Measurements from ENCODE around the gene KRTAP12-4.
"Not testable (repeated sequence)": the region's sequence is repeated elsewhere in the genome, so short reads cannot be mapped to it uniquely, and the experiment has no call there.

KRTAP12-4 gene

DNA sequence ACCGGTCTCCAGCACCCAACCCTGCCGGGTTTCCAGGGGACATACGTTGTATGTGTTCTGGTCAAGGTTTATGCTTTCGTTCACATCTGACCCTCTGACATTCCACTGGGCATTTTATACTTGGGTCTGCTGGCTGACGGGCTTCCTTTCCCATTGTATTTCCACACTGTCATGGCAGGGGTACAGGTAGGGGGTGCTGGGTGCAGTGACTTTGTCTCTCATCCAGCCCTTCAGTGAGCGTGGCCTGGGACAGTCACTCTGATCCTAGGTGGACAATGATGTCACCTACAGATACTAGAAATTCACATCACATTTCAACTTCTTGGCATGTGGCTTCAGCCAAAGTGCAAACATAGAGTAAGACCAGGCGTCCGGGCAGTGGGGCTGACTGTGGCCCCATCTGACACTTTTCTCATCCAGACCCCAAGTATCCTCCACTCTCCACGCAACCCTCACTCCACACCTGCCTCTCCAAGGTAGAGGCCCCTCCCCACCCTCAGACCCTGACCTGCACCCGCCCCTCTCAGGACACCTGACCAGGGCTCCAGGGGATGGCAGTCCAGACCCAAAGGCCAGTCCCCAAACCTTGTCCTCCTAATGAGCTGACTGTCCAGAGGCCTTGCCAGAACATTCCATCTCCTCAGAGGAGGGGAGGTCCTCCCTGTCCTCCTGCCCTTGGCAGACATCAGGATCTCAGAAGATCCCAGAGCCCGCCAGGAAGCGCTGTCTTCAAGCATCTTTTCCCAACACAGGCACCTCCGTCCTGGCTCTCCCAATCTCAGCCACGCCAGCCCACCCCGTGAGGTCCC, 18.0 kb downstream of the KRTAP12-4 start:
- H3K9ac ChIP-seq (ENCODE audit: low read length), result no peak overlapping the region
- H3K36me3 ChIP-seq (ENCODE audit: control insufficient read depth, insufficient read depth, low read length), result no peaks in the 10 kb centered on the region
- H3K27me3 ChIP-seq (ENCODE audit: control insufficient read depth, insufficient read depth, low read length), result peaks cover 3% of the 10 kb centered on the region
- no peak overlapping the region for H3K4me3 ChIP-seq (ENCODE audit: low read length)
- H3K9me3 ChIP-seq (ENCODE audit: control insufficient read depth, low read length), result no peaks in the 10 kb centered on the region
- H3K4me1 ChIP-seq (ENCODE audit: control insufficient read depth, insufficient read depth, low read length), result no peaks in the 10 kb centered on the region

DNA sequence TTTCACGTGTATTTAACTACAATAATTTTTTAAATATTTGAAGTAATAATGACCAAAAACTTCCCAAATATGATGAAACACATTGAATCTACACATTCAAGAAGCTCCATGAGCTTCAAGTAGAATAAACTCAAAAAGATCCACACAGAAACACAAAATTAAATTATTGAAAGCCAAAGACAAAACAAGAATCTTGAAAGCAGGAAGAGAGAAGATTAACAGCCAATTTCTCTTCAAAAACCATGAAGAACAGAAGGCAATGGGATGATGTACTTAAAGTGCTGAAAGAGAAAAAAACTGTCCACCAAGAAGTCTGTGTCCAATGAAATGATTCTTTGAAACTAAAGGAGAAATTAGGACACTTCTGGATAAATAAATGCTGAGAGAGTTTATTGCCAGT, 22.4 kb downstream of the KRTAP12-4 start:
- Histone ChIP-seq H3K9me3 (ENCODE audit: control insufficient read depth, low read length) (no peaks in the 10 kb centered on the region), H3K9ac (ENCODE audit: low read length) (no peak overlapping the region), H3K4me3 (ENCODE audit: low read length) (no peak overlapping the region), H3K4me1 (ENCODE audit: control insufficient read depth, insufficient read depth, low read length) (no peaks in the 10 kb centered on the region), H3K36me3 (ENCODE audit: control insufficient read depth, insufficient read depth, low read length) (no peaks in the 10 kb centered on the region), H3K27me3 (ENCODE audit: control insufficient read depth, insufficient read depth, low read length) (peaks cover 10% of the 10 kb centered on the region)

DNA sequence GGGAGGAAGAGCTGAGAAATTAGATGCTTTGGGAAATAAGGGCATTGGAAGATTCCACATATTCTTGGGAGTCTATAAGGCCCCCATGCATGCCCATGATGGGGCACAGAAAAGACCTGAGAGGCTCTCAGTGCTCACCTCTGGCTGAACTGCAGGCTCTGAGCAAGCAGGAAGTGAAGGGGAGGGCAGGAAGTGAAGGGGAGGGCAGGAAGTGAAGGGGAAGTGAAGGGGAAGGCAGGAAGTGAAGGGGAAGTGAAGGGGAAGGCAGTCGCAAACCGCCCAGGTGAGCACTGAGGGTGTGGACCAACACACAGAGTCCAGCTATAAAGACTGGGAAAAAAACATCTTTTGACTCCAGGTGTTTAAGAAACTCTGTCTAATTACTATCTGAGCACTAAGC, 24.0 kb downstream of the KRTAP12-4 start:
- H3K4me1 ChIP-seq (ENCODE audit: control insufficient read depth, insufficient read depth, low read length), result no peaks in the 10 kb centered on the region
- no peaks in the 10 kb centered on the region for H3K9me3 ChIP-seq (ENCODE audit: control insufficient read depth, low read length)
- H3K27me3 ChIP-seq (ENCODE audit: control insufficient read depth, insufficient read depth, low read length), result peaks cover 10% of the 10 kb centered on the region
- no peaks in the 10 kb centered on the region for H3K36me3 ChIP-seq (ENCODE audit: control insufficient read depth, insufficient read depth, low read length)
- no peak overlapping the region for H3K9ac ChIP-seq (ENCODE audit: low read length)
- no peak overlapping the region for H3K4me3 ChIP-seq (ENCODE audit: low read length)

DNA sequence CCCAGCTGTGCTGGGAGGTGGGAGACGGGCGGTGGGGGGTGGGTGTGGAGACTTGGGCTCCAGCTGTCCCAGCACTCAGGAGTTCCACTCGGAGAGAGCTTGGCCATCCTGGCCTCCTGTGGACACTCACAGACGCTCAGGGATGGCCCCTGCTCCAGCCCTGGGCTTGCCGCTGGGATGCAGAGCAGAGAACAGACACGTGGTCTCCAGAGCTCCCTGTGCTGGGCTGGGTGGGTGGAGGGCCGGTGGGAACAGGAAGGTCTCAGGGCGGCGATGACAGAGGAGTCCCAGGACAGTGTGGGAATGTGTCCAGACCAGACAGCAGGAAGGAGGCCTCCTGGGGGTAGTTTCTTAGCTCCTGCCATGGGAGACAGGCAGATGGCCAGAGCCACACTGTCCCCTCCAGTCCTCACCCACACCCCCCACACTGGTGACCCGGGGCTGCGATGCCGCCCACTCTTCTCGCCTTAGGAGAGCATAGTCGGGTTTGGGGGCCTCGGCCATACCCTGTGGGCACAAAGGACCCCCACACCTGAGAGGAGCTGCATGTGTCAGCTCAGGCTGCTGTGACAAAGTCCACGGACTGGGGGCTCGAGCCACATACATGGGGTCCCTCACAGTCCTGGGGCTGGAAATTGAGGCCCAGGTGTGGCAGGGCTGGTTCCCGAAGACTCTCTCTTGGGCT, 25.6 kb downstream of the KRTAP12-4 start:
- Histone ChIP-seq H3K9me3 (ENCODE audit: control insufficient read depth, low read length) (no peaks in the 10 kb centered on the region), H3K36me3 (ENCODE audit: control insufficient read depth, insufficient read depth, low read length) (no peaks in the 10 kb centered on the region), H3K4me1 (ENCODE audit: control insufficient read depth, insufficient read depth, low read length) (no peaks in the 10 kb centered on the region)

DNA sequence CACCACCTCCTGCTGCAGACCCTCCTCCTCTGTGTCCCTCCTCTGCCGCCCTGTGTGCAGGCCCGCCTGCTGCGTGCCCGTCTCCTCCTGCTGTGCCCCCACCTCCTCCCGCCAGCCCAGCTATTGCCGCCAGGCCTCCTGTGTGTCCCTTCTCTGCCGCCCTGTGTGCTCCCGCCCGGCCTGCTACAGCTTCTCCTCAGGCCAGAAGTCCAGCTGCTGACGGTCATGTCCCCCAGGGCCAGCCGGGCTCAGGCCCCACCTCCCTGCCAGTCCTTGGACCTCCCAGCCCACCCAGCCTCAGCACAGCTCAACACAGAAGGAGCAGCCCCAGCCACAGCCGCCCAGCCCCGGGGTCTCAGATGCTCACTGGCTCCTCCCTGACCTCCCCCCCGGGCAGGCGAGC, 26.6 kb downstream of the KRTAP12-4 start:
- H3K9ac ChIP-seq (ENCODE audit: low read length); H3K4me3 ChIP-seq (ENCODE audit: low read length); H3K9me3 ChIP-seq (ENCODE audit: control insufficient read depth, low read length); H3K36me3 ChIP-seq (ENCODE audit: control insufficient read depth, insufficient read depth, low read length); H3K27me3 ChIP-seq (ENCODE audit: control insufficient read depth, insufficient read depth, low read length); H3K4me1 ChIP-seq (ENCODE audit: control insufficient read depth, insufficient read depth, low read length): not testable (repeated sequence)

More for the DNA sequence above, 25.6 kb downstream of the KRTAP12-4 start:
- Histone ChIP-seq H3K27me3 (ENCODE audit: control insufficient read depth, insufficient read depth, low read length) (peaks cover 10% of the 10 kb centered on the region), H3K4me3 (ENCODE audit: low read length) (no peak overlapping the region), H3K9ac (ENCODE audit: low read length) (no peak overlapping the region)

DNA sequence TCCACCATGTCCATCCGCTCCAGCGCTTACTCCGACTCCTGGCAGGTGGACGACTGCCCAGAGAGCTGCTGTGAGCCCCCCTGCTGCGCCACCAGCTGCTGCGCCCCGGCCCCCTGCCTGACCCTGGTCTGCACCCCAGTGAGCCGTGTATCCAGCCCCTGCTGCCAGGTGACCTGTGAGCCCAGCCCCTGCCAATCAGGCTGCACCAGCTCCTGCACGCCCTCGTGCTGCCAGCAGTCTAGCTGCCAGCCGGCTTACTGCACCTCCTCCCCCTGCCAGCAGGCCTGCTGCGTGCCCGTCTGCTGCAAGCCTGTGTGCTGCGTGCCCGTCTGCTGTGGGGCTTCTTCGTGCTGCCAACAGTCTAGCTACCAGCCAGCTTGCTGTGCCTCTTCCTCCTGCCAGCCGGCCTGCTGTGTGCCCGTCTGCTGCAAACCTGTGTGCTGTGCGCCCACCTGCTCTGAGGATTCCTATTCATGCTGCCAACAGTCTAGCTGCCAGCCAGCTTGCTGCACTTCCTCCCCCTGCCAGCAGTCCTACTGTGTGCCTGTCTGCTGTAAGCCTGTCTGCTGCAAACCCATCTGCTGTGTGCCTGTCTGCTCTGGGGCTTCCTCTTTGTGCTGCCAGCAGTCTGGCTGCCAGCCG, 27.2 kb downstream of the KRTAP12-4 start:
- H3K9ac ChIP-seq (ENCODE audit: low read length); H3K9me3 ChIP-seq (ENCODE audit: control insufficient read depth, low read length); H3K36me3 ChIP-seq (ENCODE audit: control insufficient read depth, insufficient read depth, low read length); H3K4me3 ChIP-seq (ENCODE audit: low read length); H3K27me3 ChIP-seq (ENCODE audit: control insufficient read depth, insufficient read depth, low read length); H3K4me1 ChIP-seq (ENCODE audit: control insufficient read depth, insufficient read depth, low read length): not testable (repeated sequence)

DNA sequence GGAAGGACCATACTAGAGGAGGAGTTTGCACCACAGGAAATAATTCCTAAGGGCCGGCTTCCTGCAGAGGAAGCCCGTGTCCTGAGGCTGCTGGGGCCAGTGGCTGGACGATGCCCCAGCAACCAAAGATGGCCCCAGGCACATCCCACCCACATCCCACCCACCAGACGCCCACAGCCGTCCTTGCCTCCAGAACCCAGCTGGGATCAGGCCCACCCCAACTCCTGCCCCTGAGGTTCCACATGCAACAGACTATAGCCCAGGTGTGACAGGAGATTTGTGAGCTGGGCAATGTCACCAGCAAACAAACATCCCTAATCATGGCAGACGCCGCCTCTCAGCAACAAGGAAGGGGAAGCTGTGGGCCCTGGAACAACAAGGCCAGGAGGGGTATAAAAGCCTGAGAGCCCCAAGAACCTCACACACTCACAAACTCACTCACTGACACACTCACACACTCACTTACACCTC, 27.8 kb downstream of the KRTAP12-4 start, which contains the start of gene KRTAP10-9:
TSS of gene KRTAP10-9 (plus strand) at position 421 of the 471 bp plus-strand sequence. CDS start 79 bp downstream, outside the sequence.
- peaks cover 10% of the 10 kb centered on the region for H3K27me3 ChIP-seq (ENCODE audit: control insufficient read depth, insufficient read depth, low read length)
- H3K36me3 ChIP-seq (ENCODE audit: control insufficient read depth, insufficient read depth, low read length), result no peaks in the 10 kb centered on the region
- H3K9ac ChIP-seq (ENCODE audit: low read length), result no peak within 1 kb of the TSS
- H3K4me3 ChIP-seq (ENCODE audit: low read length), result no peak within 1 kb of the TSS
- H3K4me1 ChIP-seq (ENCODE audit: control insufficient read depth, insufficient read depth, low read length), result no peaks in the 10 kb centered on the region
- no peaks in the 10 kb centered on the region for H3K9me3 ChIP-seq (ENCODE audit: control insufficient read depth, low read length)

DNA sequence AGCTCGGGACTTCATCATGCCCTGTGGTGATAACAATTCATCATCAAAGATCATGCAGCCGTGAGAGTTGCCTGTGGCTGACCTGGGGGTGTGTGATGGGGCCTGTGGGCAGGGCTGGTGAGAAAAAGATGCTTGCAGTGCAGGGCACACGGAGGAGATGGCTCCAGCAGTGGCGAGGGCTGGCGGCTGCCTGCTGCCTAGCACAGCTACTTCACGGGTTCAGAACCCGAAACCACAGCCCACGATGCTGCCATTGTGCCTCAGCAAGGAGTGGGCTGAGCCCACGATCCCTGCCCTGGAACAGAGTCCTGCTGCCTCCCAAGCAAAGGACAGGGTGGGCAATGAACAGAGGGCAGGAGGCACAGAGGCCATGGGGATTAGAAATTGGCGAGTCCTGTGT, 28.2 kb downstream of the KRTAP12-4 start:
- Histone ChIP-seq H3K9me3 (ENCODE audit: control insufficient read depth, low read length) (no peaks in the 10 kb centered on the region), H3K27me3 (ENCODE audit: control insufficient read depth, insufficient read depth, low read length) (peaks cover 10% of the 10 kb centered on the region), H3K36me3 (ENCODE audit: control insufficient read depth, insufficient read depth, low read length) (no peaks in the 10 kb centered on the region), H3K4me1 (ENCODE audit: control insufficient read depth, insufficient read depth, low read length) (no peaks in the 10 kb centered on the region), H3K9ac (ENCODE audit: low read length) (no peak overlapping the region), H3K4me3 (ENCODE audit: low read length) (no peak overlapping the region)

DNA sequence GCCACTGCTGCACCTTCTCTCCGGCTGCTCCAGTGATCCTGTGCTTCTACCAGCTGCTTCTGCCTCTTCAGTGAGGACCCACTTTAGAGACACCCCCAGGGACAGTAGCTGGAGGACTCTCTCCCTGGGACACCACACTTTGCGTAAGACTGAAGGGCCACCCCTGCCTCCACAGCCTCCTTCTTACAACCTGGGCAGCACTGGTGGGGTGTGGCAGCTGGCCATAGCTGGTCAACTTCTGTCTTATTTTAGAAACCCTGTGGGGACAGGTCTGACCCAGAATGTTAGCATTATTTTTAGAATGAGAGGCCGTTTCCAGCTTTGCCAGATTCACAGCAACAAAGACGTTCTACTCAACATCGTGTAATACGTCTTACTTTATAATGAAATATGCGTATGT, 28.7 kb downstream of the KRTAP12-4 start:
- no peaks in the 10 kb centered on the region for H3K9me3 ChIP-seq (ENCODE audit: control insufficient read depth, low read length)
- H3K27me3 ChIP-seq (ENCODE audit: control insufficient read depth, insufficient read depth, low read length), result peaks cover 10% of the 10 kb centered on the region
- no peaks in the 10 kb centered on the region for H3K36me3 ChIP-seq (ENCODE audit: control insufficient read depth, insufficient read depth, low read length)
- H3K4me3 ChIP-seq (ENCODE audit: low read length), result no peak overlapping the region
- H3K9ac ChIP-seq (ENCODE audit: low read length), result no peak overlapping the region
- H3K4me1 ChIP-seq (ENCODE audit: control insufficient read depth, insufficient read depth, low read length), result no peaks in the 10 kb centered on the region

DNA sequence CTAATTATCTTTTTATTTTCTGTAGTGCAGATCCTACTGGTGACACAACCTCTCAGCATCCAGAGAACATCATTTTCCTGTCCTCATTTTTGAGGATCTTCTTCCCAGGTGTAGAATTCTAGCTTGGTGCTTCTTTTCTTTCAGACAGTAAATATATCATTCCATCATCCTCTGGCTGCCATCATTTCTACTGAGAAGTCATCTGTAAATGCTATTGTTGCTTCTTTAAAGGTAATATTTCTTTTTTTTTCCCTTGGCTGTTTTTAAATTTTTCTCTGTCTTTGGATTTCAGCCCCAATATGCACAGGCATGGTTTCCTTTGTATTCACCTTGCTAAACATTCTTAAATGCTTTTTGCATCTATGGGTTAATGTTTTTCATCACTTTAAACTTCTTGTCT, 30.9 kb downstream of the KRTAP12-4 start:
- no peaks in the 10 kb centered on the region for H3K36me3 ChIP-seq (ENCODE audit: control insufficient read depth, insufficient read depth, low read length)
- no peaks in the 10 kb centered on the region for H3K4me1 ChIP-seq (ENCODE audit: control insufficient read depth, insufficient read depth, low read length)
- peaks cover 5% of the 10 kb centered on the region for H3K27me3 ChIP-seq (ENCODE audit: control insufficient read depth, insufficient read depth, low read length)
- H3K4me3 ChIP-seq (ENCODE audit: low read length), result no peak overlapping the region
- no peak overlapping the region for H3K9ac ChIP-seq (ENCODE audit: low read length)
- H3K9me3 ChIP-seq (ENCODE audit: control insufficient read depth, low read length), result no peaks in the 10 kb centered on the region

DNA sequence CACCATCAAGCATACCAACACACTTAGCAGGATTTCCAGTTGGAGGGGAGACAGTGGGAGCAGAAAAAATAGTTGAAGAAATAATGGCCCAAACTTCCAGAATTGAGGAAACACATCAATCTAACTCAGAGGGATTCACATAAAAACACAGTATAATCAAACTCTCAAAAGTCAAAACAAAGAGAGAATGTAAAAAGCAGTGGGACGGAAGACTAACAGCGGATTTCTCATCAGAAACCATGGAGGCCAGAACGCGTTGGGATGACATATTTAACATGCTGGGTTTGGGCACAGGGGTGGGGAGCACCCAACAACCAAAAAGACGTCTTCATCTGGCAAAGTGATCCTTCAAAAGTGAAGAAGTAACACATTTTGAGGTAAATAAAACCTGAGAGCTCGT, 34.6 kb downstream of the KRTAP12-4 start:
- Histone ChIP-seq H3K4me1 (ENCODE audit: control insufficient read depth, insufficient read depth, low read length) (no peaks in the 10 kb centered on the region), H3K9me3 (ENCODE audit: control insufficient read depth, low read length) (no peaks in the 10 kb centered on the region), H3K9ac (ENCODE audit: low read length) (no peak overlapping the region), H3K4me3 (ENCODE audit: low read length) (no peak overlapping the region), H3K27me3 (ENCODE audit: control insufficient read depth, insufficient read depth, low read length) (no peaks in the 10 kb centered on the region), H3K36me3 (ENCODE audit: control insufficient read depth, insufficient read depth, low read length) (no peaks in the 10 kb centered on the region)

DNA sequence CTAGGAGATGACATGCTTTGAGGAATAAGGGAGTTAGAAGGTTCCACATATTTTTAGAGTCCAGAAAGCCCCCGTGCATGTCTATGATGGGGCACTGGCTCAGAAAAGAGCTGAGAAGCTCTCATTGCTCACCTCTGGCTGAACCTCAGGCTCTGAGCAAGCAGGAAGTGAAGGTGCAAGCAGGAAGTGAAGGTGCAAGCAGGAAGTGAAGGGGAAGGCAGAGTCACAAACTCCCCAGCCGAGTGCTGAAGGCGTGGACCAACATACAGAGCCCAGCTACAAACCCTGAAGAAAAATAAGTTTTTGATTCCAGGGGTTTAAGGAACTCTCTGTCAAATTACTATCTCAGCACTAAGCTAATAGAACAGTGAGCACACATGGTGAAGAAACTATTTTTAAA, 35.5 kb downstream of the KRTAP12-4 start:
- Histone ChIP-seq H3K4me3 (ENCODE audit: low read length) (no peak overlapping the region), H3K27me3 (ENCODE audit: control insufficient read depth, insufficient read depth, low read length) (no peaks in the 10 kb centered on the region), H3K9ac (ENCODE audit: low read length) (no peak overlapping the region), H3K9me3 (ENCODE audit: control insufficient read depth, low read length) (no peaks in the 10 kb centered on the region), H3K4me1 (ENCODE audit: control insufficient read depth, insufficient read depth, low read length) (no peaks in the 10 kb centered on the region), H3K36me3 (ENCODE audit: control insufficient read depth, insufficient read depth, low read length) (no peaks in the 10 kb centered on the region)

All from mucosa of stomach (tissue), 1 donor.